ENCODE results near the gene UVSSA.

Gene UVSSA

GRCh38 chr4:1362521-1362920 is 15.5 kb downstream of the UVSSA start:
- Histone ChIP-seq H2AFZ (ENCODE audit: low read length) (no peak overlapping the region), H3K9me2 (replicated peaks; ENCODE audit: insufficient read depth, low read length) (no peaks in the 10 kb centered on the region), H3F3A (ENCODE audit: insufficient read depth, low read length) (no peaks in the 10 kb centered on the region), H3K4me1 (ENCODE audit: low read length) (no peaks in the 10 kb centered on the region), H3K4me2 (ENCODE audit: low read depth, low read length) (no peak overlapping the region), H3K79me2 (ENCODE audit: low read length) (no peaks in the 10 kb centered on the region), H4K20me1 (ENCODE audit: insufficient read depth, low read length) (no peaks in the 10 kb centered on the region), H3K27ac (ENCODE audit: low read length) (no peak overlapping the region), H3K9ac (ENCODE audit: low read length) (no peak overlapping the region), H3K4me3 (ENCODE audit: low read length) (no peak overlapping the region), H3K27me3 (replicated peaks; ENCODE audit: insufficient read depth, low read length) (no peaks in the 10 kb centered on the region), H3K9me3 (replicated peaks; ENCODE audit: insufficient read depth, low read length) (no peaks in the 10 kb centered on the region), H3K36me3 (replicated peaks; ENCODE audit: insufficient read depth, low read length) (no peaks in the 10 kb centered on the region)
- TF ChIP-seq EZH2 (optimal IDR thresholded peaks at IDR 0.05; ENCODE audit: low read depth, low read length) (no peak), EZH2phosphoT487 (IDR thresholded peaks at IDR 0.05; ENCODE audit: low read length) (no peak)
- TF ChIP-seq, protein P1, sequence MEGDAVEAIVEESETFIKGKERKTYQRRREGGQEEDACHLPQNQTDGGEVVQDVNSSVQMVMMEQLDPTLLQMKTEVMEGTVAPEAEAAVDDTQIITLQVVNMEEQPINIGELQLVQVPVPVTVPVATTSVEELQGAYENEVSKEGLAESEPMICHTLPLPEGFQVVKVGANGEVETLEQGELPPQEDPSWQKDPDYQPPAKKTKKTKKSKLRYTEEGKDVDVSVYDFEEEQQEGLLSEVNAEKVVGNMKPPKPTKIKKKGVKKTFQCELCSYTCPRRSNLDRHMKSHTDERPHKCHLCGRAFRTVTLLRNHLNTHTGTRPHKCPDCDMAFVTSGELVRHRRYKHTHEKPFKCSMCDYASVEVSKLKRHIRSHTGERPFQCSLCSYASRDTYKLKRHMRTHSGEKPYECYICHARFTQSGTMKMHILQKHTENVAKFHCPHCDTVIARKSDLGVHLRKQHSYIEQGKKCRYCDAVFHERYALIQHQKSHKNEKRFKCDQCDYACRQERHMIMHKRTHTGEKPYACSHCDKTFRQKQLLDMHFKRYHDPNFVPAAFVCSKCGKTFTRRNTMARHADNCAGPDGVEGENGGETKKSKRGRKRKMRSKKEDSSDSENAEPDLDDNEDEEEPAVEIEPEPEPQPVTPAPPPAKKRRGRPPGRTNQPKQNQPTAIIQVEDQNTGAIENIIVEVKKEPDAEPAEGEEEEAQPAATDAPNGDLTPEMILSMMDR (IDR thresholded peaks at IDR 0.05; ENCODE audit: low read length): no peak
- no peak for DNase-seq

GRCh38 chr4:1363513-1363912 is 16.5 kb downstream of the UVSSA start:
- H4K20me1 ChIP-seq (ENCODE audit: insufficient read depth, low read length): no peaks in the 10 kb centered on the region
- H2AFZ ChIP-seq (ENCODE audit: low read length): no peak overlapping the region
- H3K4me1 ChIP-seq (ENCODE audit: low read length): no peaks in the 10 kb centered on the region
- H3K9me3 ChIP-seq (replicated peaks; ENCODE audit: insufficient read depth, low read length): no peaks in the 10 kb centered on the region
- H3K4me3 ChIP-seq (ENCODE audit: low read length): no peak overlapping the region
- no peaks in the 10 kb centered on the region for H3K79me2 ChIP-seq (ENCODE audit: low read length)
- H3F3A ChIP-seq (ENCODE audit: insufficient read depth, low read length): no peaks in the 10 kb centered on the region
- no peak overlapping the region for H3K9ac ChIP-seq (ENCODE audit: low read length)
- no peak for TF ChIP-seq EZH2 (optimal IDR thresholded peaks at IDR 0.05; ENCODE audit: low read depth, low read length)
- no peaks in the 10 kb centered on the region for H3K9me2 ChIP-seq (replicated peaks; ENCODE audit: insufficient read depth, low read length)
- no peaks in the 10 kb centered on the region for H3K27me3 ChIP-seq (replicated peaks; ENCODE audit: insufficient read depth, low read length)
- no peak for DNase-seq
- no peak overlapping the region for H3K4me2 ChIP-seq (ENCODE audit: low read depth, low read length)
- no peaks in the 10 kb centered on the region for H3K36me3 ChIP-seq (replicated peaks; ENCODE audit: insufficient read depth, low read length)
- H3K27ac ChIP-seq (ENCODE audit: low read length): no peak overlapping the region

- Histone ChIP-seq H3K9ac (ENCODE audit: low read length) (no peak overlapping the region), H3K4me1 (ENCODE audit: low read length) (no peaks in the 10 kb centered on the region), H3K27ac (ENCODE audit: low read length) (no peak overlapping the region), H4K20me1 (ENCODE audit: insufficient read depth, low read length) (no peaks in the 10 kb centered on the region), H2AFZ (ENCODE audit: low read length) (no peak overlapping the region), H3K27me3 (replicated peaks; ENCODE audit: insufficient read depth, low read length) (no peaks in the 10 kb centered on the region), H3K9me3 (replicated peaks; ENCODE audit: insufficient read depth, low read length) (no peaks in the 10 kb centered on the region), H3K4me2 (ENCODE audit: low read depth, low read length) (no peak overlapping the region), H3K79me2 (ENCODE audit: low read length) (no peaks in the 10 kb centered on the region), H3K9me2 (replicated peaks; ENCODE audit: insufficient read depth, low read length) (no peaks in the 10 kb centered on the region), H3F3A (ENCODE audit: insufficient read depth, low read length) (no peaks in the 10 kb centered on the region), H3K4me3 (ENCODE audit: low read length) (no peak overlapping the region), H3K36me3 (replicated peaks; ENCODE audit: insufficient read depth, low read length) (no peaks in the 10 kb centered on the region)
- no peak for TF ChIP-seq EZH2 (optimal IDR thresholded peaks at IDR 0.05; ENCODE audit: low read depth, low read length)
- TF ChIP-seq, protein P1 (IDR thresholded peaks at IDR 0.05; ENCODE audit: low read length): no peak
- no peak for TF ChIP-seq EZH2phosphoT487 (IDR thresholded peaks at IDR 0.05; ENCODE audit: low read length)
- no peak for DNase-seq
Measured at GRCh38 chr4:1364217-1364616, 17.2 kb downstream of the UVSSA start.

GRCh38 chr4:1364748-1365147 is 17.7 kb downstream of the UVSSA start:
- H3K9ac ChIP-seq (ENCODE audit: low read length): no peak overlapping the region
- no peaks in the 10 kb centered on the region for H4K20me1 ChIP-seq (ENCODE audit: insufficient read depth, low read length)
- H3K9me3 ChIP-seq (replicated peaks; ENCODE audit: insufficient read depth, low read length): no peaks in the 10 kb centered on the region
- TF ChIP-seq, protein P1 (IDR thresholded peaks at IDR 0.05; ENCODE audit: low read length): no peak
- no peak for TF ChIP-seq EZH2 (optimal IDR thresholded peaks at IDR 0.05; ENCODE audit: low read depth, low read length)
- no peak for TF ChIP-seq EZH2phosphoT487 (IDR thresholded peaks at IDR 0.05; ENCODE audit: low read length)
- H3K36me3 ChIP-seq (replicated peaks; ENCODE audit: insufficient read depth, low read length): no peaks in the 10 kb centered on the region
- no peak overlapping the region for H3K4me3 ChIP-seq (ENCODE audit: low read length)
- no peak for DNase-seq
- H3K4me2 ChIP-seq (ENCODE audit: low read depth, low read length): no peak overlapping the region
- no peak overlapping the region for H2AFZ ChIP-seq (ENCODE audit: low read length)
- H3K27ac ChIP-seq (ENCODE audit: low read length): no peak overlapping the region
- no peaks in the 10 kb centered on the region for H3K4me1 ChIP-seq (ENCODE audit: low read length)
- H3K79me2 ChIP-seq (ENCODE audit: low read length): no peaks in the 10 kb centered on the region
- H3F3A ChIP-seq (ENCODE audit: insufficient read depth, low read length): no peaks in the 10 kb centered on the region
- H3K9me2 ChIP-seq (replicated peaks; ENCODE audit: insufficient read depth, low read length): no peaks in the 10 kb centered on the region
- no peaks in the 10 kb centered on the region for H3K27me3 ChIP-seq (replicated peaks; ENCODE audit: insufficient read depth, low read length)

All from MM.1S (cell line).